Smooth muscle cell (in vitro differentiated cells): Measurements from ENCODE around the gene CDKN2A. TPM values are rescaled to one million over a fixed set of nuclear protein-coding genes. Genes with fewer than 3 reads are reported as not detected.

Experiments
- DNase-seq: peaks from one replicate; lab custom pipeline; 2025; ENCODE audit not compliant: unreplicated experiment; lab: John Stamatoyannopoulos, UW
- H2AFZ ChIP-seq: fragments of 200-600 bp; sonication (generic); 2 replicates; pipeline ENCODE4 v1.6.0; 2016; ENCODE audit warnings: antibody characterized with exemption, low read depth, mild to moderate bottlenecking
- H3F3A ChIP-seq: fragments of 200-600 bp; sonication (generic); 2 replicates; pipeline ENCODE4 v1.6.0; 2017; ENCODE audit warnings: antibody characterized with exemption, low read depth
- H3K27ac ChIP-seq: fragments of 200-600 bp; sonication (generic); 2 replicates; pipeline ENCODE4 v1.5.1; 2016; ENCODE audit warnings: low read depth, mild to moderate bottlenecking
- H3K27me3 ChIP-seq: fragments of 200-600 bp; sonication (generic); 2 replicates; pipeline ENCODE4 v1.6.1; 2016; ENCODE audit warnings: low read depth, mild to moderate bottlenecking
- H3K36me3 ChIP-seq: fragments of 200-600 bp; sonication (generic); 2 replicates; pipeline ENCODE4 v1.5.1; 2016; ENCODE audit warnings: low read depth
- H3K4me1 ChIP-seq: fragments of 200-600 bp; sonication (generic); 2 replicates; pipeline ENCODE4 v1.5.1; 2016; ENCODE audit warnings: low read depth
- H3K4me2 ChIP-seq: fragments of 200-600 bp; sonication (generic); 2 replicates; pipeline ENCODE4 v1.6.0; 2016; ENCODE audit warnings: mild to moderate bottlenecking
- H3K4me3 ChIP-seq: fragments of 200-600 bp; sonication (generic); 2 replicates; pipeline ENCODE4 v1.5.1; 2016; ENCODE audit warnings: mild to moderate bottlenecking
- H3K79me2 ChIP-seq: fragments of 200-600 bp; sonication (generic); 2 replicates; pipeline ENCODE4 v1.6.0; 2016; ENCODE audit warnings: low read depth, mild to moderate bottlenecking
- H3K9ac ChIP-seq: fragments of 200-600 bp; sonication (generic); 2 replicates; pipeline ENCODE4 v1.6.0; 2016; ENCODE audit warnings: low read depth
- H3K9me3 ChIP-seq: fragments of 200-600 bp; sonication (generic); replicated peaks from 2 replicates; pipeline ENCODE4 v1.5.1; 2016; ENCODE audit warnings: low read depth
- H4K20me1 ChIP-seq: fragments of 200-600 bp; sonication (generic); 2 replicates; pipeline ENCODE4 v1.6.0; 2016; ENCODE audit warnings: low read depth
- CTCF ChIP-seq: fragments of 200-600 bp; sonication (generic); IDR thresholded peaks from 2 replicates; pipeline ENCODE4 v1.5.1; 2017; ENCODE audit warnings: borderline replicate concordance, mild to moderate bottlenecking, antibody characterized with exemption; ENCODE audit not compliant: insufficient read depth, poor library complexity, severe bottlenecking
- WGBS: methylation state at CpG from one replicate; pipeline ENCODE4 v1.1.7; 2016; ENCODE audit warnings: low lambda C conversion rate; 5-methylcytosine and 5-hydroxymethylcytosine counted together
- polyA plus RNA-seq: library from polyadenylated mRNA; unstranded; fragments of >200 nt; fragmentation: Nextera tagmentation; extraction: Ambion mirVana; gene quantifications from 2 replicates; pipeline ENCODE4 v1.2.1, GENCODE V29; 2016
- total RNA-seq: library from RNA; depleted of rRNA; stranded (reverse); fragments of >200 nt; gene quantifications from 2 replicates; pipeline ENCODE4 v1.2.3, GENCODE V29; 2014

CDKN2A gene
- total and polyA plus RNA-seq, 2 experiments from 2014 or later, result 69.4 to 77.5 TPM

- no peaks in the 10 kb centered on the region for H3K9me3 ChIP-seq
- H3K9ac ChIP-seq, result no peak overlapping the region
- no peaks in the 10 kb centered on the region for H3K4me1 ChIP-seq
- no peaks in the 10 kb centered on the region for H4K20me1 ChIP-seq
- peaks cover 79% of the 10 kb centered on the region for H3K27me3 ChIP-seq
- H3K27ac ChIP-seq, result no peak overlapping the region
- no peak for DNase-seq
- no peak overlapping the region for H3K4me2 ChIP-seq
- H3F3A ChIP-seq, result no peaks in the 10 kb centered on the region
- no peak overlapping the region for H2AFZ ChIP-seq
- no peaks in the 10 kb centered on the region for H3K79me2 ChIP-seq
- no peak overlapping the region for H3K4me3 ChIP-seq
- 75% methylated on average over 1 of the region's 1 CpG for WGBS
- no peaks in the 10 kb centered on the region for H3K36me3 ChIP-seq
- no peak for TF ChIP-seq CTCF
Observed at GRCh38 chr9:21983561-21983935, 10.6 kb downstream of the CDKN2A start.

DNA sequence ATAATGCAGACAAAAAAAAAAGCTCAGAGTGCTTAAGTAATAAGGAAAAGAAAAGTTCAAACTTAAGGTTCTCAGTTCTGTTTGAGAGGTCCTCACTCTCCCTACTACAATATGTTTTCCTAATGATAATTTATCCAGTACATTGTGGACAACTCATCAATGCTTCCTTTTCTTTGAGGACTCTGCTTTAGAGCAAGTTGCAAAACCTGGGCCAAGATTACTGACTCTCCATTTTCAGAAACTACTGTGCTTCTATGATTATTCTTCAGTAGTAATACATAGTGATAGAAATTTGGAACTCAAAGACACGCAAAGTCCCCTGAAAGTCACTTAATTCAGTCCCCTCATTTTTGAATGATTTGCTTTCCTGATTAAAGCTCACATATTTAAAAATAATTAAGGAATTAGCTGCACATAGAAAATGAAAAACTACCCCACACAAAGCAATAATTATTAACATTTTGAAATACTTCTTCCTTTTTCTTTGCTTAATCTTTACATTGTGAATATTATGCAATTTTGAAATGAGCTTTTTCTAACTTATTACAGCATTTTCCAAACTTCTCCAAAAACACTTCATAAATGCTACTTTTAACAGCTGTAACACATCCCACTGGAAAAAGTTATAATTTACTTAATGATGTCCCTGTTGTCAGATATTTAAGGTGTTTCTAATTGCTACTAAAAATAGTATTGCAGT lies 11.2 kb downstream of the CDKN2A start:
- H3F3A ChIP-seq, result no peaks in the 10 kb centered on the region
- no peak overlapping the region for H3K9ac ChIP-seq
- H3K27me3 ChIP-seq, result peaks cover 81% of the 10 kb centered on the region
- DNase-seq, result no peak
- no peaks in the 10 kb centered on the region for H3K79me2 ChIP-seq
- no peak overlapping the region for H3K4me2 ChIP-seq
- no peaks in the 10 kb centered on the region for H4K20me1 ChIP-seq
- no peak for TF ChIP-seq CTCF
- no peaks in the 10 kb centered on the region for H3K4me1 ChIP-seq
- 76% methylated on average over 1 of the region's 1 CpG for WGBS
- H3K9me3 ChIP-seq, result no peaks in the 10 kb centered on the region
- no peak overlapping the region for H3K27ac ChIP-seq
- no peaks in the 10 kb centered on the region for H3K36me3 ChIP-seq
- H3K4me3 ChIP-seq, result no peak overlapping the region
- no peak overlapping the region for H2AFZ ChIP-seq

GRCh38 chr9:21982391-21982790 lies 11.8 kb downstream of the CDKN2A start:
- H3K27me3 ChIP-seq, result peaks cover 83% of the 10 kb centered on the region
- 71% methylated on average over 1 of the region's 1 CpG for WGBS
- H3F3A ChIP-seq, result no peaks in the 10 kb centered on the region
- no peak for DNase-seq
- H3K36me3 ChIP-seq, result no peaks in the 10 kb centered on the region
- no peaks in the 10 kb centered on the region for H3K79me2 ChIP-seq
- no peaks in the 10 kb centered on the region for H4K20me1 ChIP-seq
- H3K4me1 ChIP-seq, result no peaks in the 10 kb centered on the region
- H3K27ac ChIP-seq, result no peak overlapping the region
- no peak overlapping the region for H3K9ac ChIP-seq
- TF ChIP-seq CTCF, result no peak
- no peaks in the 10 kb centered on the region for H3K9me3 ChIP-seq
- no peak overlapping the region for H2AFZ ChIP-seq
- no peak overlapping the region for H3K4me2 ChIP-seq
- no peak overlapping the region for H3K4me3 ChIP-seq

- 23% methylated on average over 19 of the region's 19 CpGs for WGBS
- Histone ChIP-seq H3K9ac (no peak overlapping the region), H3K27me3 (peaks cover 96% of the 10 kb centered on the region), H3K4me2 (no peak overlapping the region), H3F3A (no peaks in the 10 kb centered on the region), H4K20me1 (peaks cover 27% of the 10 kb centered on the region), H2AFZ (no peak overlapping the region), H3K79me2 (no peaks in the 10 kb centered on the region), H3K9me3 (no peaks in the 10 kb centered on the region), H3K4me3 (no peak overlapping the region), H3K36me3 (no peaks in the 10 kb centered on the region), H3K27ac (no peak overlapping the region), H3K4me1 (no peaks in the 10 kb centered on the region)
- no peak for TF ChIP-seq CTCF
- DNase-seq, result no peak
Observed at GRCh38 chr9:21976334-21976875, 17.8 kb downstream of the CDKN2A start.
